Right lobe of liver (tissue), 6 donors: Measurements from ENCODE around the gene TIMP2. TPM values are rescaled to one million over a fixed set of nuclear protein-coding genes. Genes with fewer than 3 reads are reported as not detected.
A peak's percentile ranks its signal among the peaks of the same experiment; 100 is the strongest.

Experiments
- ATAC-seq, 4 donors: fragments of 200-7000 bp; cut with Tn5 transposase; one replicate each; pipeline ENCODE4 v1.9.1; 2020; ENCODE audit warnings: mild to moderate bottlenecking in 4 of 4, moderate library complexity in 4 of 4
- DNase-seq, 3 donors: peaks; one replicate each; pipeline ENCODE4 v3.0.0-alpha.2; 2020
- H3K27ac ChIP-seq, 3 donors: fragments of 200-600 bp; one replicate each; pipeline ENCODE4 v1.8.0; 2022
- H3K27me3 ChIP-seq, 2 donors: fragments of 200-600 bp; one replicate each; pipeline ENCODE4 v1.8.0; 2022
- H3K36me3 ChIP-seq, 4 donors: fragments of 200-600 bp; sonication (generic) in 1 of 4; one replicate each; pipeline versions ENCODE4 v1.5.1 to v1.8.0; 2017 to 2022; ENCODE audit warnings: control low read depth in 1 of 4
- H3K4me1 ChIP-seq, 4 donors: fragments of 200-600 bp; sonication (generic) in 1 of 4; one replicate each; pipeline versions ENCODE4 v1.5.1 to v1.8.0; 2017 to 2022; ENCODE audit warnings: control low read depth in 1 of 4
- H3K4me3 ChIP-seq, 3 donors: fragments of 200-600 bp; one replicate each; pipeline ENCODE4 v1.8.0; 2022
- H3K9me3 ChIP-seq, 4 donors: fragments of 200-600 bp; sonication (generic) in 1 of 4; one replicate each; pipeline versions ENCODE4 v1.5.1 to v1.8.0; 2017 to 2022; ENCODE audit warnings: control low read depth in 1 of 4
- CTCF ChIP-seq, 4 donors: fragments of 200-600 bp in 3 of 4; fragments of 450-650 bp in 1 of 4; IDR thresholded peaks; one replicate each; pipeline versions ENCODE4 v1.5.1 to v1.8.0; 2016 to 2022; ENCODE audit warnings: antibody characterized with exemption in 4 of 4, mild to moderate bottlenecking in 2 of 4
- POLR2A ChIP-seq: fragments of 450-650 bp; IDR thresholded peaks from one replicate; pipeline ENCODE4 v1.6.1; 2017; ENCODE audit warnings: antibody characterized with exemption, mild to moderate bottlenecking
- WGBS: methylation state at CpG from one replicate; pipeline ENCODE4 v1.1.6; 2018; ENCODE audit warnings: low coverage, low lambda C conversion rate; ENCODE audit not compliant: insufficient coverage; ENCODE audit errors: missing lambda C conversion rate; 5-methylcytosine and 5-hydroxymethylcytosine counted together
- intact Hi-C, 2 donors: fragments of 100-400 bp; cut with DNase I; formaldehyde crosslinking; loops; one replicate each; pipeline versions ENCODE4 v1.11.2 to v1.14.1; 2022
- total RNA-seq, 6 experiments: library from RNA; depleted of rRNA in 2 of 6; stranded (reverse); fragments of >200 nt in 2 of 6; fragmentation: NEBNext Ultra II Directional in 3 of 6; extraction: Animal tissue kit (Norgen Biotek cat#: 25700) in 3 of 6; gene quantifications; one replicate each; pipeline versions ENCODE4 v1.1.0 to v1.2.4, GENCODE V29; 2016 to 2023
- donor health status: DM: no; HTN: yes; CAD: no.
- donor health status: DM: no; HTN: no; CAD: no.
- donor health status: DM: no; HTN: no; CAD: no.
- donor health status: DM: no; HTN: yes; CAD: no.
- donor health status: DM: no; HTN: yes; CAD: no.

TIMP2 gene
- total RNA-seq, 6 experiments from 2014 or later: 18.9 to 36.1 (median 26.7) TPM

GRCh38 chr17:78910497-78911284 is 14.5 kb downstream of the TIMP2 start:
- Histone ChIP-seq H3K9me3 (no peaks in the 10 kb centered on the region), H3K27me3 (no peaks in the 10 kb centered on the region), H3K4me1 (no peaks in the 10 kb centered on the region), H3K27ac (no peak overlapping the region), H3K4me3 (no peak overlapping the region), H3K36me3 (no peaks in the 10 kb centered on the region)
- TF ChIP-seq POLR2A: no peak
- TF ChIP-seq CTCF (IDR thresholded peaks at IDR 0.05): no peak
- intact Hi-C loops: no loop called here
- peak; percentile 50 to 80 (median 72) for ATAC-seq
- no peak for DNase-seq
- whole genome bisulfite sequencing: 57% methylated on average over 11 of the region's 11 CpGs

- no peaks in the 10 kb centered on the region for H3K36me3 ChIP-seq
- H3K4me3 ChIP-seq: no peak overlapping the region
- no peak overlapping the region for H3K27ac ChIP-seq
- DNase-seq: no peak
- no peak for ATAC-seq
- no peak for TF ChIP-seq POLR2A
- no peak for TF ChIP-seq CTCF (IDR thresholded peaks at IDR 0.05)
- intact Hi-C loops: no loop called here
- H3K27me3 ChIP-seq: no peaks in the 10 kb centered on the region
- H3K9me3 ChIP-seq: no peaks in the 10 kb centered on the region
- 22% methylated on average over 4 of the region's 4 CpGs for WGBS
- H3K4me1 ChIP-seq: no peaks in the 10 kb centered on the region
These were observed 16.8 kb downstream of the TIMP2 start for GRCh38 chr17:78908426-78908825.

- no peaks in the 10 kb centered on the region for H3K27me3 ChIP-seq
- no peak overlapping the region for H3K4me3 ChIP-seq
- no peaks in the 10 kb centered on the region for H3K36me3 ChIP-seq
- no peak overlapping the region for H3K27ac ChIP-seq
- no peaks in the 10 kb centered on the region for H3K9me3 ChIP-seq
- intact Hi-C loops: no loop called here
- H3K4me1 ChIP-seq: no peaks in the 10 kb centered on the region
- TF ChIP-seq CTCF (IDR thresholded peaks at IDR 0.05): no peak
- ATAC-seq (no peak), DNase-seq (no peak)
- WGBS: 88% methylated on average over 7 of the region's 7 CpGs
These were observed 19.6 kb downstream of the TIMP2 start for GRCh38 chr17:78905541-78905940.

- no peak for TF ChIP-seq CTCF (IDR thresholded peaks at IDR 0.05)
- no peak for TF ChIP-seq POLR2A
- 79% methylated on average over 4 of the region's 6 CpGs for WGBS
- no peaks in the 10 kb centered on the region for H3K4me1 ChIP-seq
- H3K9me3 ChIP-seq: no peaks in the 10 kb centered on the region
- H3K36me3 ChIP-seq: no peaks in the 10 kb centered on the region
- H3K27ac ChIP-seq: no peak overlapping the region
- no peaks in the 10 kb centered on the region for H3K27me3 ChIP-seq
- ATAC-seq: no peak
- DNase-seq: no peak
- no peak overlapping the region for H3K4me3 ChIP-seq
- intact Hi-C loops: no loop called here
These were observed 20.1 kb downstream of the TIMP2 start for GRCh38 chr17:78905116-78905515.
